Endothelial cell of umbilical vein (primary cell): ENCODE results near the gene PCNX1. TPM values are rescaled to one million over a fixed set of nuclear protein-coding genes. Genes with fewer than 3 reads are reported as not detected.

ENCODE experiments used
- BruUV-seq: library from RNA; stranded (reverse); fragments of 400-500 nt; replicated peaks from 2 replicates; lab custom pipeline; 2021; lab: Mats Ljungman, UMichigan
- CTCF ChIA-PET: fragments of 300-600, 350-600 bp; sonication (Branson Sonifier 250); formaldehyde crosslinking; loops from one replicate; lab custom pipeline; 2021; ENCODE audit warnings: antibody characterized with exemption, inconsistent platforms; lab: Charles Lee
- POLR2A ChIA-PET: fragments of 300-600, 350-600 bp; sonication (Branson Sonifier 250); formaldehyde crosslinking; loops from one replicate; lab custom pipeline; 2021; ENCODE audit warnings: antibody characterized with exemption, inconsistent platforms; lab: Charles Lee
- DNase-seq: peaks from one replicate; pipeline ENCODE4 v3.0.0-alpha.2; 2011; ENCODE audit warnings: low read depth, low spot score
- FAIRE-seq: peaks from 2 replicates; lab custom pipeline; 2011; peaks lifted over from hg19 to GRCh38; lab: Jason Lieb, UNC
- H2AFZ ChIP-seq: 2 replicates; pipeline ENCODE4 v1.6.0; 2012; ENCODE audit warnings: low read depth, low read length, control low read depth, inconsistent platforms
- H3K27ac ChIP-seq: 2 replicates; pipeline ENCODE4 v1.5.1; 2011; ENCODE audit warnings: low read depth, mild to moderate bottlenecking, control low read depth, low read length, moderate library complexity; ENCODE audit not compliant: insufficient read depth
- H3K27me3 ChIP-seq, 2 experiments: 2 replicates each; pipeline versions ENCODE4 v1.6.0 to v1.6.1; 2011; ENCODE audit warnings: low read length in 2 of 2, mixed read lengths in 1 of 2; ENCODE audit not compliant: control insufficient read depth in 2 of 2, insufficient read depth in 2 of 2
- H3K36me3 ChIP-seq, 2 experiments: 2 replicates in 1 of 2; 3 replicates in 1 of 2; pipeline ENCODE4 v1.5.1; 2011; ENCODE audit warnings: low read length in 2 of 2, mild to moderate bottlenecking in 1 of 2, moderate library complexity in 1 of 2; ENCODE audit not compliant: control insufficient read depth in 2 of 2, insufficient read depth in 2 of 2; ENCODE audit errors: extremely low read depth in 1 of 2
- H3K4me1 ChIP-seq: 3 replicates; pipeline ENCODE4 v1.5.1; 2011; ENCODE audit warnings: mild to moderate bottlenecking, low read length; ENCODE audit not compliant: control insufficient read depth, insufficient read depth; ENCODE audit errors: extremely low read depth
- H3K4me2 ChIP-seq: 2 replicates; pipeline ENCODE4 v1.6.1; 2011; ENCODE audit warnings: low read length, control low read depth, mixed read lengths; ENCODE audit not compliant: insufficient read depth
- H3K4me3 ChIP-seq, 3 experiments: fragments of 200-600 bp in 1 of 3; sonication (generic), shearing (Covaris generic) in 1 of 3; replicated peaks in 1 of 3; 2 replicates each; pipeline ENCODE4 v1.5.1; 2011 to 2016; ENCODE audit warnings: control low read depth in 3 of 3, low read length in 3 of 3, mild to moderate bottlenecking in 2 of 3, inconsistent platforms in 1 of 3, low read depth in 1 of 3, moderate library complexity in 1 of 3; ENCODE audit not compliant: insufficient read depth in 1 of 3
- H3K79me2 ChIP-seq: 2 replicates; pipeline ENCODE4 v1.6.0; 2012; ENCODE audit warnings: low read length, inconsistent platforms; ENCODE audit not compliant: control insufficient read depth, insufficient read depth
- H3K9ac ChIP-seq: replicated peaks from 2 replicates; pipeline ENCODE3; 2011; ENCODE audit warnings: low read length, control low read depth; ENCODE audit not compliant: insufficient read depth; ENCODE audit errors: extremely low read depth
- H3K9me1 ChIP-seq: replicated peaks from 3 replicates; pipeline ENCODE4 v1.6.0; 2011; ENCODE audit warnings: mild to moderate bottlenecking, low read length; ENCODE audit not compliant: control insufficient read depth, insufficient read depth; ENCODE audit errors: extremely low read depth
- H3K9me3 ChIP-seq: replicated peaks from 2 replicates; pipeline ENCODE4 v1.5.1; 2012; ENCODE audit warnings: low read length, inconsistent platforms; ENCODE audit not compliant: control insufficient read depth, insufficient read depth
- H4K20me1 ChIP-seq: replicated peaks from 2 replicates; pipeline ENCODE3; 2011; ENCODE audit warnings: mild to moderate bottlenecking, low read length; ENCODE audit not compliant: control insufficient read depth, insufficient read depth; ENCODE audit errors: extremely low read depth
- EZH2 ChIP-seq: IDR thresholded peaks from 2 replicates; pipeline ENCODE4 v1.6.1; 2012; ENCODE audit warnings: borderline replicate concordance, low read depth, mild to moderate bottlenecking, moderate library complexity, low read length, inconsistent platforms; ENCODE audit not compliant: severe bottlenecking
- FOS ChIP-seq: IDR thresholded peaks from 2 replicates; pipeline ENCODE4 v1.6.1; 2011; ENCODE audit warnings: mild to moderate bottlenecking, low read length, moderate library complexity, borderline replicate concordance; ENCODE audit not compliant: insufficient read depth
- MYC ChIP-seq: IDR thresholded peaks from one replicate; pipeline ENCODE4 v1.6.1; 2011; ENCODE audit warnings: mild to moderate bottlenecking, low read depth, low read length
- POLR2AphosphoS5 ChIP-seq: IDR thresholded peaks from 2 replicates; pipeline ENCODE4 v1.6.1; 2012; ENCODE audit warnings: low read depth, mild to moderate bottlenecking, control low read depth, low read length, moderate library complexity; ENCODE audit not compliant: insufficient read depth
- dilution Hi-C: fragments of 300-500 bp; cut with MboI; formaldehyde crosslinking; loops from one replicate; pipeline ENCODE4 v1.15.0; 2019; ENCODE audit warnings: low sequenced_read_pairs; ENCODE audit not compliant: extremely low pct_ligation_motif_present
- intact Hi-C: fragments of 100-400 bp; cut with micrococcal nuclease; formaldehyde crosslinking; loops from one replicate; pipeline ENCODE4 v1.10.0; 2022
- polyA plus RNA-seq, 4 experiments: library from polyadenylated mRNA; depleted of rRNA in 3 of 4; stranded (reverse) in 3 of 4; unstranded in 1 of 4; fragments of >200 nt; gene quantifications; 2 replicates each; pipeline versions ENCODE4 v1.2.1 to v1.2.3, GENCODE V29; 2011 to 2012; ENCODE audit warnings: missing spikeins in 1 of 4
- total RNA-seq: library from RNA; stranded (reverse); gene quantifications from 2 replicates; pipeline ENCODE4 v1.2.3, GENCODE V29; 2021
- TF ChIP-seq, protein P1 (sequence below): IDR thresholded peaks from 2 replicates; pipeline ENCODE4 v1.6.1; 2011; ENCODE audit not compliant: insufficient read depth, insufficient read length
- TF ChIP-seq, protein P2 (sequence below), 2 donors: IDR thresholded peaks; 1 replicate in 1 of 2; 2 replicates in 1 of 2; pipeline ENCODE4 v1.5.1; 2011; ENCODE audit warnings: low read length in 2 of 2, mild to moderate bottlenecking in 2 of 2, moderate library complexity in 2 of 2, control low read depth in 1 of 2, inconsistent platforms in 1 of 2, low read depth in 1 of 2; ENCODE audit not compliant: insufficient read depth in 1 of 2; ENCODE audit errors: extremely low read depth in 1 of 2

The PCNX1 gene
- total and polyA plus RNA-seq, 2 donors (not counting 3 experiments of a cell fraction or from before 2014, with no cell fraction given), result 21.4 to 40.5 TPM

DNA sequence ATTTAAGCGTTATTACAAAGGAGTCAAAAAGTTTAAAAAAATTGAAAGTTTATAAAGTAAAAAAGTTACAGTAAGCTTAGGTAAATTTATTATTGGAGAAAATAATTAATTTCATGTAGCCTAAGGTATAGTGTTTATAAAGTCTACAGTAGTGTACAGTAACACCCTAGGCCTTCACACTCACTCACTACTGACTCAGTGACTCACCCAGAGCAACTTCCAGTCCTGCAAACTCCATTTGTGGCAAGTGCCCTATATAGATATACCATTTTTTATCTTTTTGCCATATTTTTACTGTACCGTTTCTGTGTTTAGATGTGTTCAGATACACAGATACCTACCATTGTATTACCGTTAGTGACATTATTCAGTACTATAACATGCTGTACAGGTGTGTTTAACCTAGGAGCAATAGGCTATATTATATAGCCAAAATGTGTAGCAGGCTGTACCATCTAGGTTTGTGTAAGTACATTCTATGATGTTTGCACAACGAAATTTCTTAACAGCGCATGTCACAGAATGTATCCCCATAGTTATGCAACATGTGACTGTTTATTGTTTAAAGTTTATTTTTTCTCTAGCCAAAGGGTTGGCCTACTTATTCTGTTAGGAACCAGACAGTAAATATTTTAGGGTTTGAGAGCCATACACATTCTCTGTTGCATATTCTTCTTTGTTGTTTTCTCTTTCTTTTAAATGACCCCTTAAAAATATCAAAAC, 155.5 kb downstream of the PCNX1 start:
- H3K9me3 ChIP-seq, result no peaks in the 10 kb centered on the region
- no peak overlapping the region for H3K4me2 ChIP-seq
- no peaks in the 10 kb centered on the region for H3K27me3 ChIP-seq
- FAIRE-seq, result no peak
- no peaks in the 10 kb centered on the region for H3K9me1 ChIP-seq
- H3K4me3 ChIP-seq, result no peak overlapping the region
- no peak for DNase-seq
- CTCF ChIA-PET, result interaction anchor here (3.9 kb wide), 1 partner anchor 14 kb away, joined by 26 read pairs; no protein-coding TSS in a partner anchor
- H3K36me3 ChIP-seq, result peaks cover 5 to 12% of the 10 kb centered on the region in 2 experiments
- no peaks in the 10 kb centered on the region for H3K4me1 ChIP-seq
- no peaks in the 10 kb centered on the region for H4K20me1 ChIP-seq
- no peak overlapping the region for H2AFZ ChIP-seq
- dilution Hi-C loops (no loop called here), intact Hi-C loops (no loop called here)
- no peak overlapping the region for H3K9ac ChIP-seq
- BruUV-seq, result no TSS peak
- H3K27ac ChIP-seq, result no peak overlapping the region
- POLR2A ChIA-PET, result no interaction called here
- no peaks in the 10 kb centered on the region for H3K79me2 ChIP-seq
- TF ChIP-seq, protein P1, sequence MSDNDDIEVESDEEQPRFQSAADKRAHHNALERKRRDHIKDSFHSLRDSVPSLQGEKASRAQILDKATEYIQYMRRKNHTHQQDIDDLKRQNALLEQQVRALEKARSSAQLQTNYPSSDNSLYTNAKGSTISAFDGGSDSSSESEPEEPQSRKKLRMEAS, result no peak
- TF ChIP-seq FOS (peak; percentile 17), POLR2AphosphoS5 (no peak), EZH2 (no peak), MYC (no peak)
- TF ChIP-seq, protein P2, sequence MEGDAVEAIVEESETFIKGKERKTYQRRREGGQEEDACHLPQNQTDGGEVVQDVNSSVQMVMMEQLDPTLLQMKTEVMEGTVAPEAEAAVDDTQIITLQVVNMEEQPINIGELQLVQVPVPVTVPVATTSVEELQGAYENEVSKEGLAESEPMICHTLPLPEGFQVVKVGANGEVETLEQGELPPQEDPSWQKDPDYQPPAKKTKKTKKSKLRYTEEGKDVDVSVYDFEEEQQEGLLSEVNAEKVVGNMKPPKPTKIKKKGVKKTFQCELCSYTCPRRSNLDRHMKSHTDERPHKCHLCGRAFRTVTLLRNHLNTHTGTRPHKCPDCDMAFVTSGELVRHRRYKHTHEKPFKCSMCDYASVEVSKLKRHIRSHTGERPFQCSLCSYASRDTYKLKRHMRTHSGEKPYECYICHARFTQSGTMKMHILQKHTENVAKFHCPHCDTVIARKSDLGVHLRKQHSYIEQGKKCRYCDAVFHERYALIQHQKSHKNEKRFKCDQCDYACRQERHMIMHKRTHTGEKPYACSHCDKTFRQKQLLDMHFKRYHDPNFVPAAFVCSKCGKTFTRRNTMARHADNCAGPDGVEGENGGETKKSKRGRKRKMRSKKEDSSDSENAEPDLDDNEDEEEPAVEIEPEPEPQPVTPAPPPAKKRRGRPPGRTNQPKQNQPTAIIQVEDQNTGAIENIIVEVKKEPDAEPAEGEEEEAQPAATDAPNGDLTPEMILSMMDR (IDR thresholded peaks at IDR 0.05; ENCODE audit: extremely low read depth in 1 of 2, insufficient read depth in 1 of 2, low read depth in 1 of 2, low read length in 2 of 2), result no peak
